IMR-90 (cell line): ENCODE data around the gene GNB1L. TPM values are rescaled to one million over a fixed set of nuclear protein-coding genes. Genes with fewer than 3 reads are reported as not detected.

ENCODE experiments used
- ATAC-seq: fragments of 200-7000 bp; cut with Tn5 transposase; 2 replicates; pipeline ENCODE4 v1.9.1; 2020; ENCODE audit warnings: low read depth, mild to moderate bottlenecking, moderate library complexity
- BruUV-seq: library from RNA; stranded (reverse); fragments of 400-500 nt; replicated peaks from 2 replicates; lab custom pipeline; 2021; lab: Mats Ljungman, UMichigan
- CTCF ChIA-PET: fragments of 300-600 bp; formaldehyde crosslinking; extraction: SDS; loops from one replicate; lab custom pipeline; 2021; ENCODE audit warnings: antibody characterized with exemption; lab: Yijun Ruan, JAX
- POLR2A ChIA-PET: fragments of 300-600 bp; sonication (Branson Sonifier 250); formaldehyde crosslinking; loops from one replicate; lab custom pipeline; 2022; ENCODE audit warnings: antibody characterized with exemption; ENCODE audit not compliant: unreplicated experiment; lab: Charles Lee
- DNase-seq: peaks from one replicate; pipeline ENCODE4 v3.0.0; 2013
- H2AFZ ChIP-seq: replicated peaks from 2 replicates; pipeline ENCODE3; 2013; ENCODE audit warnings: low read length, mild to moderate bottlenecking; ENCODE audit not compliant: poor library complexity
- H2AK5ac ChIP-seq: 2 replicates; pipeline ENCODE4 v1.6.1; 2013; ENCODE audit warnings: low read depth, low read length, inconsistent platforms
- H2AK9ac ChIP-seq: replicated peaks from 2 replicates; pipeline ENCODE3; 2013; ENCODE audit warnings: mild to moderate bottlenecking, low read depth, low read length, moderate library complexity; ENCODE audit not compliant: poor library complexity
- H2BK120ac ChIP-seq: 2 replicates; pipeline ENCODE4 v1.6.1; 2013; ENCODE audit warnings: low read depth, low read length, inconsistent platforms
- H2BK15ac ChIP-seq: 3 replicates; pipeline ENCODE4 v1.6.1; 2013; ENCODE audit warnings: low read depth, low read length, inconsistent platforms
- H2BK20ac ChIP-seq: 2 replicates; pipeline ENCODE4 v1.6.1; 2013; ENCODE audit warnings: low read depth, mild to moderate bottlenecking, inconsistent platforms, low read length, moderate library complexity
- H2BK5ac ChIP-seq: 2 replicates; pipeline ENCODE4 v1.6.1; 2013; ENCODE audit warnings: mild to moderate bottlenecking, low read depth, low read length, inconsistent platforms; ENCODE audit not compliant: poor library complexity, severe bottlenecking
- H3K14ac ChIP-seq: replicated peaks from 2 replicates; pipeline ENCODE4 v1.6.1; 2013; ENCODE audit warnings: low read depth, low read length, inconsistent platforms
- H3K18ac ChIP-seq: 2 replicates; pipeline ENCODE4 v1.6.1; 2013; ENCODE audit warnings: low read depth, low read length, control low read depth
- H3K23ac ChIP-seq: 2 replicates; pipeline ENCODE4 v1.6.1; 2013; ENCODE audit warnings: low read depth, low read length, inconsistent platforms
- H3K27ac ChIP-seq: 2 replicates; pipeline ENCODE4 v1.5.1; 2013; ENCODE audit warnings: mild to moderate bottlenecking, control low read depth, low read length; ENCODE audit not compliant: insufficient read depth
- H3K27me3 ChIP-seq: 2 replicates; pipeline ENCODE4 v1.6.1; 2013; ENCODE audit warnings: low read length; ENCODE audit not compliant: control insufficient read depth, insufficient read depth
- H3K36me3 ChIP-seq: 2 replicates; pipeline ENCODE4 v1.6.1; 2013; ENCODE audit warnings: low read length, mixed read lengths; ENCODE audit not compliant: control insufficient read depth, insufficient read depth
- H3K4ac ChIP-seq: 2 replicates; pipeline ENCODE4 v1.6.1; 2013; ENCODE audit warnings: low read depth, low read length, inconsistent platforms
- H3K4me1 ChIP-seq: 2 replicates; pipeline ENCODE4 v1.6.1; 2013; ENCODE audit warnings: low read length, mixed read lengths; ENCODE audit not compliant: control insufficient read depth, insufficient read depth
- H3K4me2 ChIP-seq: 2 replicates; pipeline ENCODE4 v1.6.1; 2013; ENCODE audit warnings: low read depth, mild to moderate bottlenecking, control low read depth, low read length, moderate library complexity
- H3K4me3 ChIP-seq: 2 replicates; pipeline ENCODE4 v1.5.1; 2013; ENCODE audit warnings: low read depth, mild to moderate bottlenecking, control low read depth, low read length, moderate library complexity; ENCODE audit not compliant: insufficient read depth
- H3K56ac ChIP-seq: 2 replicates; pipeline ENCODE4 v1.6.1; 2013; ENCODE audit warnings: low read length, inconsistent platforms; ENCODE audit not compliant: insufficient read depth; ENCODE audit errors: extremely low read depth
- H3K79me1 ChIP-seq, 2 experiments: 2 replicates each; pipeline ENCODE4 v1.6.1; 2013; ENCODE audit warnings: low read length in 2 of 2, inconsistent platforms in 1 of 2, low read depth in 1 of 2
- H3K9ac ChIP-seq: 2 replicates; pipeline ENCODE4 v1.6.1; 2013; ENCODE audit warnings: low read depth, low read length, control low read depth
- H3K9me1 ChIP-seq: 2 replicates; pipeline ENCODE4 v1.6.1; 2013; ENCODE audit warnings: low read length, inconsistent platforms; ENCODE audit not compliant: insufficient read depth
- H3K9me3 ChIP-seq: 2 replicates; pipeline ENCODE4 v1.6.1; 2013; ENCODE audit warnings: low read length; ENCODE audit not compliant: control insufficient read depth, insufficient read depth
- H4K20me1 ChIP-seq: 2 replicates; pipeline ENCODE4 v1.6.1; 2013; ENCODE audit warnings: low read length, inconsistent platforms; ENCODE audit not compliant: insufficient read depth
- H4K5ac ChIP-seq: 2 replicates; pipeline ENCODE4 v1.6.1; 2013; ENCODE audit warnings: mild to moderate bottlenecking, low read depth, low read length, control low read depth
- H4K8ac ChIP-seq, 2 experiments: 2 replicates each; pipeline ENCODE4 v1.6.1; 2013; ENCODE audit warnings: low read depth in 2 of 2, low read length in 2 of 2, control low read depth in 1 of 2, inconsistent platforms in 1 of 2
- H4K91ac ChIP-seq: 2 replicates; pipeline ENCODE4 v1.6.1; 2013; ENCODE audit warnings: low read depth, low read length, inconsistent platforms; ENCODE audit not compliant: insufficient read depth
- BHLHE40 ChIP-seq: fragments of 150-350 bp; IDR thresholded peaks from 2 replicates; pipeline ENCODE4 v1.6.1; 2016; ENCODE audit warnings: mild to moderate bottlenecking, low read depth, low read length
- CEBPB ChIP-seq: IDR thresholded peaks from 2 replicates; pipeline ENCODE4 v1.6.1; 2012; ENCODE audit warnings: low read depth, low read length, improper control_type of control experiment
- CTCF ChIP-seq: conservative IDR thresholded peaks from 2 replicates; pipeline ENCODE4 v1.5.1; 2012; ENCODE audit warnings: mild to moderate bottlenecking, low read depth, low read length, improper control_type of control experiment
- ELK1 ChIP-seq: fragments of 150-350 bp; IDR thresholded peaks from 2 replicates; pipeline ENCODE4 v1.6.1; 2016; ENCODE audit warnings: low read depth, mild to moderate bottlenecking, low read length, moderate library complexity, borderline replicate concordance
- FOS ChIP-seq: fragments of 150-350 bp; IDR thresholded peaks from 2 replicates; pipeline ENCODE4 v1.6.1; 2016; ENCODE audit warnings: low read depth, low read length
- MAFK ChIP-seq: IDR thresholded peaks from 2 replicates; pipeline ENCODE4 v1.6.1; 2012; ENCODE audit warnings: low read depth, low read length, improper control_type of control experiment
- MAZ ChIP-seq: IDR thresholded peaks from 2 replicates; pipeline ENCODE4 v1.6.1; 2012; ENCODE audit warnings: low read depth, mild to moderate bottlenecking, low read length, improper control_type of control experiment, moderate library complexity, borderline replicate concordance
- NFE2L2 ChIP-seq: fragments of 150-350 bp; IDR thresholded peaks from 2 replicates; pipeline ENCODE4 v1.6.1; 2016; ENCODE audit warnings: low read depth, mild to moderate bottlenecking, low read length
- RAD21 ChIP-seq: IDR thresholded peaks from 2 replicates; pipeline ENCODE4 v1.6.1; 2012; ENCODE audit warnings: low read length, improper control_type of control experiment
- RCOR1 ChIP-seq: IDR thresholded peaks from 2 replicates; pipeline ENCODE4 v1.6.1; 2012; ENCODE audit warnings: mild to moderate bottlenecking, low read length, improper control_type of control experiment; ENCODE audit not compliant: insufficient replicate concordance
- RFX5 ChIP-seq: IDR thresholded peaks from 2 replicates; pipeline ENCODE4 v1.8.0; 2012; ENCODE audit warnings: low read depth, mild to moderate bottlenecking, low read length, moderate library complexity
- USF2 ChIP-seq: fragments of 150-350 bp; IDR thresholded peaks from 2 replicates; pipeline ENCODE4 v1.6.1; 2017; ENCODE audit warnings: mild to moderate bottlenecking, antibody characterized with exemption, low read length, low read depth
- WGBS, 2 experiments: methylation state at CpG; one replicate each; pipeline versions ENCODE4 v1.1.5 to v1.1.7; 2013; ENCODE audit warnings: missing lambda C conversion rate in 2 of 2; ENCODE audit not compliant: insufficient read length in 1 of 2; ENCODE audit errors: extremely low coverage in 2 of 2; 5-methylcytosine and 5-hydroxymethylcytosine counted together
- dilution Hi-C: fragments of 300-500 bp; cut with HindIII; formaldehyde crosslinking; loops from one replicate; pipeline ENCODE4 v1.14.3; 2018; ENCODE audit warnings: low sequenced_read_pairs; ENCODE audit not compliant: unreplicated experiment
- in situ Hi-C: fragments of 300-500 bp; cut with MboI; formaldehyde crosslinking; loops from 3 replicates; pipeline ENCODE4 v1.14.3; 2019; ENCODE audit warnings: low sequenced_read_pairs, inconsistent platforms, mixed read lengths
- intact Hi-C: fragments of 100-400 bp; cut with micrococcal nuclease; formaldehyde crosslinking; loops from 2 replicates; pipeline ENCODE4 v1.10.0; 2022
- polyA plus RNA-seq, 3 experiments: library from polyadenylated mRNA; depleted of rRNA; stranded (reverse); fragments of >200 nt; gene quantifications; 2 replicates each; pipeline ENCODE4 v1.2.3, GENCODE V29; 2012; ENCODE audit warnings: low replicate concordance in 1 of 3
- total RNA-seq: library from RNA; depleted of rRNA; stranded (reverse); fragments of >200 nt; gene quantifications from 2 replicates; pipeline ENCODE4 v1.2.3, GENCODE V29; 2012

Gene GNB1L
- total and polyA plus RNA-seq, 2 of the 4 experiments (the other 2 are of a cell fraction): 2.5 to 4.4 TPM

- no TSS peak for BruUV-seq
- dilution Hi-C loops (no loop called here), in situ Hi-C loops (no loop called here), intact Hi-C loops (no loop called here)
- H4K20me1 ChIP-seq: peaks cover 6% of the 10 kb centered on the region; the same call in 1 of the 2 replicates
- H3K9me3 ChIP-seq: no peaks in the 10 kb centered on the region
- whole genome bisulfite sequencing, 2 experiments: 6% methylated on average over 12 of the region's 26 CpGs; no CpG with 5 or more reads in 1 of the 2 experiments
- no peak overlapping the region for H4K5ac ChIP-seq
- no peak overlapping the region for H2BK15ac ChIP-seq
- H2BK5ac ChIP-seq: no peak overlapping the region
- TF ChIP-seq RAD21 (no peak), RCOR1 (no peak), NFE2L2 (no peak), CTCF (no peak), MAZ (no peak), CEBPB (no peak), RFX5 (no peak), MAFK (no peak), ELK1 (no peak), FOS (no peak), BHLHE40 (no peak), USF2 (no peak)
- H3K4me2 ChIP-seq: no peak overlapping the region
- H3K9ac ChIP-seq: no peak overlapping the region
- ChIA-PET POLR2A (no interaction called here), CTCF (interaction anchor here (1.0 kb wide), 1 partner anchor 25 kb away, joined by 3 read pairs; no protein-coding TSS in a partner anchor)
- H4K91ac ChIP-seq: no peak overlapping the region
- H3K23ac ChIP-seq: no peak overlapping the region
- H3K56ac ChIP-seq: no peak overlapping the region
- no peak overlapping the region for H2AK5ac ChIP-seq
- H3K9me1 ChIP-seq: peaks cover 5% of the 10 kb centered on the region
- H3K36me3 ChIP-seq: no peaks in the 10 kb centered on the region
- no peak overlapping the region for H3K14ac ChIP-seq
- no peak overlapping the region for H4K8ac ChIP-seq
- ATAC-seq: no peak
- DNase-seq: no peak
- H3K4ac ChIP-seq: no peak overlapping the region
- no peaks in the 10 kb centered on the region for H3K79me1 ChIP-seq
- peaks cover 83% of the 10 kb centered on the region for H3K27me3 ChIP-seq
- no peak overlapping the region for H2BK120ac ChIP-seq
- H3K4me3 ChIP-seq: no peak overlapping the region
- no peak overlapping the region for H3K27ac ChIP-seq
- no peak overlapping the region for H2BK20ac ChIP-seq
- H3K4me1 ChIP-seq: peaks cover 10% of the 10 kb centered on the region
- H3K18ac ChIP-seq: no peak overlapping the region
- no peak overlapping the region for H2AFZ ChIP-seq
- no peak overlapping the region for H2AK9ac ChIP-seq
These were observed 98.9 kb downstream of the GNB1L start for GRCh38 chr22:19755722-19756287.
